ENCODE results near the gene EFR3B. TPM values are rescaled to one million over a fixed set of nuclear protein-coding genes. Genes with fewer than 3 reads are reported as not detected.
"Not testable (repeated sequence)": the region's sequence is repeated elsewhere in the genome, so short reads cannot be mapped to it uniquely, and the experiment has no call there.

The EFR3B gene
- total RNA-seq, 1 donor from 2014 or later, result 4.3 TPM

GRCh38 chr2:25072606-25073005 is 30.7 kb downstream of the EFR3B start:
- DNase-seq (ENCODE audit: low spot score), result no peak

DNA sequence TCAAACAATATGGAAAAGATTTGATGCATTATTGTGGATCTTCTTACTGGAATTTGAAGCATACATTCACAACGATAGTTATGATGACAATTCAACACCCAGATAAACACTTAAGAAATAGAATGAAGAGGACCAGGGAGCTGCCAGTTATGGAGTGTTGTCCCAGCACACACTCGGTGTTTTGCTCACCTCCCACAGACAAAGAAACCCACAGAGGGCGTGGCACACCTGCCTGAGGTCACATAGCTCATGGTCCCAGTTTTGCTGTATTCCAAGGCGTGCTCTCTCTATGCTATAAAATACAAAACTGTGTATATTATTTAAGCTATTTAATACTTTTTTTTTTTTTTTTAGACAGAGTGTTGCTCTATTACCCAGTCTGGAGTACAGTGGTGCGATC is 31.1 kb downstream of the EFR3B start:
- DNase-seq (ENCODE audit: low spot score), result no peak

DNA sequence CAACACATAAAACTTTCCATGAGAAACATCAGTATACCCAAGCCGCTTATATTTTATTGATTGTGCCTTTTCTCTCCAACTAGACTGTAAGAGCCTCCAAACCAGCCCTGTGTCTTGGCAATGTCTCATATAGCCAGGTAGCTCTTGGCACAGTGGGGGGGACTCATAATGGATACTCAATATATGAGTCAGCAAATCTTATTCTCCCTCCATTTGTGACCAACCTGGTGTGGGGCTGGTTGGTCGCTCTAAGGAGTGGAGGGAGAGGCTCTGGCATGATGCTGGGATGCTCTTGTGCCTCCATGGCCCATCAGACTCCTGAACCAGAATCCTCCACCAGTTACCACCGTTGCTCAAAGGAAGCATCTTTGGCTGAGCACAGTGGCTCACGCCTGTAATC is 32.0 kb downstream of the EFR3B start:
- DNase-seq (ENCODE audit: low spot score), result no peak

- DNase-seq (ENCODE audit: low spot score), result no peak
Observed at GRCh38 chr2:25074826-25075225, 33.0 kb downstream of the EFR3B start.

DNA sequence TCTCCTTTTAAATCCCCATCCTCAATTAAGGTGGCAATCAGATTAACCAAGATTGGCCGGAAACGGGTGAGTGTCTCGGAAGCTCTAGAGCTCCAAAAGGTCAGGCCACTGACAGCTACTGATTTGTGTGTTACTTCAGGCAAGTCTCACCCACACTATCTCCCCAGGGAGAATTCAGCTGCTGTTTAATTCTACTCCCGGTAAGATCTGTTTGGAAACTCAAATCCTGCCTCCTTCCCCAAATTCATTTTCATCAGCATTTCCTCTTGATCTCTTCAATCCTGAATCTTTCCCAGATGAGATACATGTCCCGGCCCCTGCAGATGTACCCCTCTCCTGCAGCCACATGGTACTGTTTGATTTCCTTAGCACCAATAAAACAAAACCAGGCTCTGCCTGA is 34.9 kb downstream of the EFR3B start:
- DNase-seq (ENCODE audit: low spot score), result no peak

- no peak for DNase-seq (ENCODE audit: low spot score)
Observed at GRCh38 chr2:25077789-25078169, 35.9 kb downstream of the EFR3B start.

DNA sequence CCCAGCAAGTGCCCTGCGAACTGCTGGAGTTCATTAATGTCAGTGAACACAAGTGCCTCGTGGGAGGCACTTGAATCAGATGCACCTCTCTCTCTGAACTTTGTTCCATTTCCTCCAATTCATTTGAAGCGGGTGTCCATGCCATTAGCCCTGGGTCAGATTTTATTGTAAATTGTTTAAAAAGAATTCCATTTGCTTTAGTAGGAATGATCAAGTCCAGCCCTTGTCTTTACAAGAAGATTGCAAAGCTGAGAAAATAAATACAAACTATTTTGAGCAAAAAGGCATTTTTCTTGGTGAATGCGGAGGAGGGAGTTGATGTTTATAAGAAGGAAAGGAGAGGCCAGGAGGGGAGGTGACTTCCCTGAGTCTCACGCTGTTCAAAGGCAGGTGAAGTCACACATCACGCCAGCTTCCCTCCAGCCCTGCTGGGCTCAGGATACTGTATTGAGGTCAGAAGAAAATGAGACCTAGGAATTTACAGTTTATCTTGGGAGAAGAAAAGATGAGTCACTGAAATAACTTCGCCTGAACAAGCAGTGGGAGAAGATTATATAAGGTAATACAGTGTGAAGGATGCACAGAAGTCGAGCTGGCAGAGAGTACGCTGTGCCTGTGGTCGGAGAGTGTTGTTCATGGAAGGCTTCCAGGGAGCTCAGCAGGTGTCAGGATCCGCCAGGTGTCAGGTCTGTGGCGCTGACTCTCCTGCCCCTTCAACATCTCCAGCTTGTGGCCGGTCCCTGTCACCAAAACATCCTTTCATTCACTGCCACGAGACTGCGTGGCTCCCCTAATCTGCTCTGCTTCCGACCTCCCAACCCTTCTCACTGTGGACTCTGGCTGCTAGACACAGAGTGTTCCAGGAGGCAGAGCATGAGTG is 36.5 kb downstream of the EFR3B start:
- DNase-seq (ENCODE audit: low spot score), result peak; percentile 45

- DNase-seq (ENCODE audit: low spot score), result no peak
Observed at GRCh38 chr2:25079050-25079635, 37.3 kb downstream of the EFR3B start.

- no peak for DNase-seq (ENCODE audit: low spot score)
Observed at GRCh38 chr2:25081237-25081790, 39.4 kb downstream of the EFR3B start.

- no peak for DNase-seq (ENCODE audit: low spot score)
Observed at GRCh38 chr2:25082002-25082622, 40.2 kb downstream of the EFR3B start.

DNA sequence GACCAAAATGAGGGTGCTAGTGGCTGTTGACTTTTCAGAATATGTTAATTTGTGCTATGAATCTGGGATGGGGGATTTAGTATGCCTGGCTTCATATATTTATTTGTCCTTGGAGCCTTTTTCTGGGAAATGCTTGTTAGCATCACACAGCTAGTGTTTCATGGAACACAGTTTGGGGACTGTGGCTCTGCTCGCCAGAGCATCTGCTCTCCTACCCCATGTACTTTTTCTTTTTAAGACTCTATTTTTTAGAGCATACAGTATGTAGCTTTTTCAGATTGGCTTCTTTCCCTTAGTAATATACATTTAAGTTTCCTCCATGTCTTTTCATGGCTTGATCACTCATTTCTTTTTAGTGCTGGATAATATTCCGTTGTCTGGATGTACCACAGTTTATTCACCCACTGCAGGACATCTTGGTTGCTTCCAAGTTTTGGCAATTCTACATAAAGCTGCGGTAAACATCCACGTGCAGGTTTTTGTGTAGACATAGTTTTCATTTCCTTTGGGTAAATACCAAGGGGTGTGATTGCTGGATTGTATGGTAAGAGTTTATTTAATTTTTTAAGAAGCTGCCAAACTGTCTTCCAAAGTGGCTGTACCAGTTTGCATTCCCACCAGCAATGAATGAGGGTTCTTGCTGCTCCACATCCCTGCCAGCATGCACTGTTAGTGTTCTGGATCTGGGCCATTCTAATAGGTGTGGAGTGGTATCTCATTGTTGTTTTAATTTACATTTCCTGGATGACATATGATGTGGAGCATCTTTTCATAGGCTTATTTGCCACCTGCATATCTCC is 44.1 kb downstream of the EFR3B start:
- no peak for DNase-seq (ENCODE audit: low spot score)

- DNase-seq (ENCODE audit: low spot score), result peak; percentile 67
Observed at GRCh38 chr2:25088817-25089516, 47.1 kb downstream of the EFR3B start.

GRCh38 chr2:25089605-25090315 is 47.9 kb downstream of the EFR3B start:
- DNase-seq (ENCODE audit: low spot score), result no peak

DNA sequence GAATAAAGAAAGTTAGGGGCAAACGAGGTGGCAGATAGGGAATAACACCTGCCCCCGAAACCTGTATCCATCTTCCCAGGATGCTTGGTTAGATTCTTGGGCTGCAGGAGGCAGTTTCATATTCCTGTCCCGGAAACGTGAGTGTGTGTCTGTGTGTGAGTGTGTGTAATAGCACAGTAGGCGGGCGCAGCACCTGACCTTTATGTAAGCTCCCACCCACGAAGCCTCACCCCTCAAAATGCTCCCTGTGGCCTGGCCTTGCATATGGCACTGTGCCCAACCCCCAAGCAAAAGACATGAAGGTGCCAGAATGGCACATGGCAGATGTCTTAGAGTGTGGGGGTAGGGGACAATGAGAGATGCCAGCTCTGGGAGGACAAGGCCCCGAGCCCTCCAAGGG is 48.9 kb downstream of the EFR3B start:
- no peak for DNase-seq (ENCODE audit: low spot score)

DNA sequence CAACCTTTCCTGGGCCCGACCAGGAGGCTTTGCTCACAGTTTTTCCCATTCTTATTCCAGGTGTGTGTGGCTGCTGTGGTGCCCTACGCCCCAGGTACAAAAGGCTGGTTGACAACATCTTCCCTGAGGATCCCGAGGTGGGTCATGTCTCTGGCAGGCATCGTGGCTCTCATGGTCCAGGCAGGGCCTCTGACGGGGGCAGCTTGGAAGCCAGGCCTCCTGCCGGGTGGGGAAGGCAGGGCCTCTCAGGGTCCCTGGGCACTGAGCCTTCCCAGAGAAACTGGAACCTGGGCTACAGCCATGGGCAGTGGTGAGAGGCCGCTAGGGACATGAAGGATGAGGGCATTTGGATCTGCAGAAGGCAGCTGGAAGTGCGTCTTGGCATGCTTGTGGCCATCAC is 49.4 kb downstream of the EFR3B start:
- no peak for DNase-seq (ENCODE audit: low spot score)

DNA sequence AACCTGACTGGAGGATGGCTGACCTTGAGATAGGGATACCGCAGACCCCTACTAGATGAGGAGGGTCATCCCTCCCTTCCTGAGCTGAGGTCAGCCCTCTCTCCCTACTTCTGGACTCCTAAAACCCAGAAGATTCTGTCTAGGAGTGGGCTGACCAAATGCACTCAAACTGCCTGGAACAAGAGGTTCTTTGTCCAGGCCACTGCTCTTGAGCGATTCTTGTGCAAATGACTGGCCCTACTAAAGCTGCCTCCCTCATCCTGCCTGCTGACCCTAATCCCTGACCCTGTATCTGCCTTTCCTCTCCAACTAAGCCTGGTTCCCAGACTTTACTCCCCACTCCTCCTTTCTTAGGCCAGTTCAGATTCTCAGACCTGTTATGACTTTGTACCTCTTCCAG is 56.2 kb downstream of the EFR3B start:
- DNase-seq (ENCODE audit: low spot score), result no peak

GRCh38 chr2:25098670-25099486 is 57.0 kb downstream of the EFR3B start:
- DNase-seq (ENCODE audit: low spot score), result peak; percentile 93

GRCh38 chr2:25102352-25102751 is 60.5 kb downstream of the EFR3B start:
- DNase-seq (ENCODE audit: low spot score), result not testable (repeated sequence)

DNA sequence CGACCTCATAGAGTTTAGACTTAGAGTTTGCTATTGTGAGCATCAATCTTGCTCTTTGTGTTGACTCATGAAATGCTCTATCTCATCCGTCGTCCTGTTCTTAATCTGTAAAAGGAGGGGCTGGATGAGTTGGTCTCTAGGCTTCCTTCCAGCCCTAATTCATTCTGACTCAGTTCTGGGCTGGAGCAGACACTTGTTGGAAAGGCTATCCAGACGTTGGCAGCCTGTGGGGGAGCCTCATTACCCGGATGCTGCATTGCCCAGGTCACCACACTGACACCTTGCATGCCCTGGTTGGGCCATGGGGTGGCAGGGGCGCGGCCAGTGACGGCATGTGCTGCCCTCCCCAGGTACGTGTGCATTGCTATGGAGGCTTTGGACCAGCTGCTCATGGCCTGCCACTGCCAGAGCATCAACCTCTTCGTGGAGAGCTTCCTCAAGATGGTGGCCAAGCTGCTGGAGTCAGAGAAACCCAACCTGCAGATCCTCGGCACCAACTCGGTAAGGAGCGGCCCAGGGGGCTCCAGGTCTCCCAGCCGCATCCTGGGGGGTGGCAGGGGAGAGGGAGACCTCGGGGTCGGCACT is 61.5 kb downstream of the EFR3B start:
- DNase-seq (ENCODE audit: low spot score), result peak; percentile 93

Data from umbilical cord (tissue), 2 donors.